Measurements from ENCODE around the gene SLC38A7. TPM values are rescaled to one million over a fixed set of nuclear protein-coding genes. Genes with fewer than 3 reads are reported as not detected.
A peak's percentile ranks its signal among the peaks of the same experiment; 100 is the strongest.

SLC38A7 gene
- total and polyA plus RNA-seq, 7 experiments from 2014 or later, result 3.4 to 16.8 (median 12.6) TPM

DNA sequence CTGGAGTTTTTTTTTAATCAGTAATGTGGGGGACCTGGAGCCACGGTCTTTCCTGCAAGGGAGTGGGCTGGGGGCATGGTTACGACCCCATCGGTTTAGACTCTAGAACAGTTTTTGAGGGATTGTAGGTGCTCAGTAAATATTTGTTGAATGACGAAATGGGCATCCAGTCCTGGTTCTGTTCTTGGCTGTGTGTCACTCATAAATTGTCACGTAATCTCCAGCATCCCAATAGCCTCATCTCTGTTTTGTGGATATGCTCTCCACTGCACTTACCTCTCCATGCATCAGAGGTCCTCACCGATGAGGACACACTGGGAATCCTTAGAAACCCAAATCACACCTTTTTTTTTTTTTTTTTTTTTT is 497 bp upstream of the SLC38A7 start:
- H3K9me3 Mint-ChIP-seq, result no peaks in the 10 kb centered on the region
- H3K27ac Mint-ChIP-seq, result peak overlapping the region in 6 of 9 donors; percentile 52 to 91 (median 87)
- H3K4me3 Mint-ChIP-seq, result peak overlapping the region; percentile 86 to 95 (median 91)
- ATAC-seq, result no peak
- peaks cover 0 to 11% (median 0%) of the 10 kb centered on the region in 5 donors for H3K36me3 Mint-ChIP-seq
- CTCF ChIA-PET, result interaction anchor here (0.5 to 0.6 kb wide), 2 partner anchors 46 to 51 kb away, joined by 3 read pairs; no protein-coding TSS in a partner anchor
- H3K4me1 ChIP-seq (ENCODE audit: control insufficient read depth in 2 of 2, insufficient read depth in 2 of 2, low read length in 2 of 2), result peaks cover 12 to 20% of the 10 kb centered on the region in 2 donors
- POLR2A ChIA-PET, result interaction anchor here (0.6 kb wide), 1 partner anchor 13 kb away, joined by 3 read pairs; no protein-coding TSS in a partner anchor
- DNase-seq, result no peak
- peak overlapping the region; percentile 78 for H3K4me3 ChIP-seq (ENCODE audit: low read length)
- H3K9me3 ChIP-seq (ENCODE audit: control insufficient read depth in 2 of 3, low read length in 3 of 3), result no peaks in the 10 kb centered on the region
- H3K4me1 Mint-ChIP-seq, result peaks cover 6 to 27% (median 22%) of the 10 kb centered on the region in 7 donors
- H3K27ac ChIP-seq (ENCODE audit: low read depth, low read length), result peak overlapping the region; percentile 71
- peaks cover 0 to 4% (median 0%) of the 10 kb centered on the region in 3 experiments for H3K36me3 ChIP-seq (ENCODE audit: control insufficient read depth in 2 of 3, insufficient read depth in 3 of 3, low read length in 3 of 3)
- intact Hi-C loops (cut with micrococcal nuclease), result loop anchor here in 1 of 2 donors (2.0 kb wide), 1 partner anchor 72 kb away; no protein-coding TSS in a partner anchor
- peaks cover 0 to 10% (median 0%) of the 10 kb centered on the region in 5 donors for H3K27me3 Mint-ChIP-seq
- no peaks in the 10 kb centered on the region for H3K27me3 ChIP-seq (ENCODE audit: control insufficient read depth in 2 of 2, insufficient read depth in 2 of 2, low read length in 2 of 2)

DNA sequence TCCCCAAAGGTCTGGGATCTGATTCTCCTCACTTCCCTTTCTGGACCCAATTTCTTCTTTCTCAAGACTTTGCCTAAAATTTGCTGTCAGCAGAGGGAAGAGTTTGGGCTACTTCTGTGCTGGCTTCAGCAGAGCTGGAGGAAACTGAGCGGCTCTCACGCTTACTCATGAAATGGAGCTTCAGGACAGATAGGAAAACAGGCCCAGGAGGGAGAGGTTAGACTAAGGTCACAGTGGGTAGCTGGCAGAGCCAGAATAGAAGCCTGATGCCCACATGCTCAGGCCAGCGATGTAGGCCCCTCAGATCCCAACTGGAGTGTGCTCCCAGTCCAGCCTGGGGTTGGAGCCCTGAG is 593 bp downstream of the SLC38A7 start:
- H3K27ac Mint-ChIP-seq, result peak overlapping the region; percentile 31 to 91 (median 84)
- peak overlapping the region; percentile 71 for H3K27ac ChIP-seq (ENCODE audit: low read depth, low read length)
- H3K4me1 Mint-ChIP-seq, result peaks cover 6 to 27% (median 22%) of the 10 kb centered on the region in 7 donors
- H3K27me3 ChIP-seq (ENCODE audit: control insufficient read depth in 2 of 2, insufficient read depth in 2 of 2, low read length in 2 of 2), result no peaks in the 10 kb centered on the region
- H3K9me3 ChIP-seq (ENCODE audit: control insufficient read depth in 2 of 3, low read length in 3 of 3), result no peaks in the 10 kb centered on the region
- peaks cover 12 to 20% of the 10 kb centered on the region in 2 donors for H3K4me1 ChIP-seq (ENCODE audit: control insufficient read depth in 2 of 2, insufficient read depth in 2 of 2, low read length in 2 of 2)
- ATAC-seq, result peak; percentile 12
- H3K9me3 Mint-ChIP-seq, result no peaks in the 10 kb centered on the region
- H3K36me3 Mint-ChIP-seq, result peaks cover 0 to 15% (median 0%) of the 10 kb centered on the region in 5 donors
- POLR2A ChIA-PET, result interaction anchor here (0.6 to 0.9 kb wide), 3 partner anchors 59 to 1357 kb away, joined by 3 read pairs; no protein-coding TSS in a partner anchor
- DNase-seq, result no peak
- H3K4me3 ChIP-seq (ENCODE audit: low read length), result peak overlapping the region; percentile 78
- peaks cover 0 to 4% (median 0%) of the 10 kb centered on the region in 3 experiments for H3K36me3 ChIP-seq (ENCODE audit: control insufficient read depth in 2 of 3, insufficient read depth in 3 of 3, low read length in 3 of 3)
- intact Hi-C loops (cut with micrococcal nuclease), result loop anchor here (1.0 to 5.0 kb wide), 6 partner anchors 50 to 292 kb away; partner anchors contain the start of genes GINS3 (in 2 of the 2), GOT2 (in 2 of the 2) and SETD6 (in 1 of the 2)
- peak overlapping the region; percentile 86 to 95 (median 91) for H3K4me3 Mint-ChIP-seq
- H3K27me3 Mint-ChIP-seq, result peaks cover 0 to 3% (median 0%) of the 10 kb centered on the region in 5 donors
- CTCF ChIA-PET, result interaction anchor here (1.3 kb wide), 1 partner anchor 72 kb away, joined by 3 read pairs; no protein-coding TSS in a partner anchor

DNA sequence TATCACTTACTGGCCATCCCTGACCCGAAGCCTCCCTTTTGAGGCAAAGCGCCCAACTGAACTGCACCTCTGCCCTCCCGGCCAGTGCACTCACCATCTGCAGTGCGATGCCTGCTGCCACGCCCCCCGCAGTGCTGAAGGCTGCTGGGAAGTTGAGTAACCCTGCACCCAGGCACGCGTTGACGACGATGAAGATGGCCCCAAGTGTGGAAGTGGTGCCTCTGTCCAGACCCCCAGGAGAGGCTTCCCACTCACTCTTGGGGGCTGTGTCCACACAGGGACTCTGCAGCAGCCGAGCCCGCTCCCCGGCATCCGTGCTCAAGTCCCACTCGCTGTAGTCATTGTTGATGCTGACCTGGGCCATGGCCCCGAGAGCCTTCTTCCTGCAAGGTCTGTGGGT is 4.8 kb downstream of the SLC38A7 start:
- H3K9me3 Mint-ChIP-seq, result no peaks in the 10 kb centered on the region
- DNase-seq, result no peak
- peaks cover 0 to 24% (median 2%) of the 10 kb centered on the region in 5 donors for H3K36me3 Mint-ChIP-seq
- Histone ChIP-seq H3K4me3 (ENCODE audit: low read length) (no peak overlapping the region), H3K27me3 (ENCODE audit: control insufficient read depth in 2 of 2, insufficient read depth in 2 of 2, low read length in 2 of 2) (no peaks in the 10 kb centered on the region), H3K36me3 (ENCODE audit: control insufficient read depth in 2 of 3, insufficient read depth in 3 of 3, low read length in 3 of 3) (peaks cover 0 to 25% (median 0%) of the 10 kb centered on the region in 3 experiments), H3K27ac (ENCODE audit: low read depth, low read length) (no peak overlapping the region), H3K4me1 (ENCODE audit: control insufficient read depth in 2 of 2, insufficient read depth in 2 of 2, low read length in 2 of 2) (peaks cover 8 to 17% of the 10 kb centered on the region in 2 donors), H3K9me3 (ENCODE audit: control insufficient read depth in 2 of 3, low read length in 3 of 3) (no peaks in the 10 kb centered on the region)
- H3K4me3 Mint-ChIP-seq, result no peak overlapping the region
- no peak for ATAC-seq
- intact Hi-C loops (cut with micrococcal nuclease), result loop anchor here in 1 of 2 donors (5.0 kb wide), 1 partner anchor 78 kb away; no protein-coding TSS in a partner anchor
- no peaks in the 10 kb centered on the region for H3K27me3 Mint-ChIP-seq
- H3K27ac Mint-ChIP-seq, result no peak overlapping the region
- ChIA-PET POLR2A (no interaction called here), CTCF (no interaction called here)
- H3K4me1 Mint-ChIP-seq, result peaks cover 6 to 25% (median 18%) of the 10 kb centered on the region in 7 donors

DNA sequence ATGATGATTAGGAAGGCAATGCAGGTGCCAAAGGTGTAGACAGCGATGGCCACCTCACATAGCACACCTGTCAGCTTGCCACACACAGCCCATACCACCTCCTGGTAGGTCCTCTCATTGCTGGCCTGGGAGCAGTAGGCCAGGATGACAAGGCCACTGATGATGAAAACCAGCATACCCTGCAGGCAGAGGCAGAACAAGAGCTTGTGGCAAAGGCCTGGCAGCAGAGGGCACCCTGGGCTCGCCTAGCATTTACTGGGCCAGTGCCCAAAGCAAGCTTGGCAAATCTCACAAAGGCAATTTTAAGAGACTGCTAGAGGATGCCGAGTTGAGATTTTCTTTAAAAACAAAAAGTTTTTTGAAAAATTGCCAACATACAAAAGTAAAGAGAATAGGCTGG is 5.9 kb downstream of the SLC38A7 start:
- intact Hi-C loops (cut with micrococcal nuclease), result no loop called here

DNA sequence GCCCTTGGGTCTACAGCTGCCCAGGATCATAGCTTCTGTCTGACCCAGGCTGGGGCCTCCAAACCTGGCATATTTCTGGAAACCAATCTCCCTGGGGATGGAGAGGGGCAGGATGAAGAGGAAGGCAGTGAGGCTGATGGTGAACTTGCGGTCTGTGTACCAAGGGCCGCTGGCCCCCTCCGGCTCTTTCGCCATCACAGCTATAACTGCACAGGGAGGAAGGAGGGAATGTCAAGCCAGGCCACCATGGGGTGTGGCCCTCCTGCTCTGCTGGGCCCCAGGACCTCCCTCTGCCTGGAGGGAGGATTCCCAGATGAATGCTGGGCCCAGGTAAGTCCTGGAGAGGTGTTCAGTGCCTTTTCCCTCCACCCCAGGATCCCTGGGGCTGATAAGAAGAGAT is 6.3 kb downstream of the SLC38A7 start:
- Mint-ChIP-seq H3K4me1 (peaks cover 0 to 12% (median 7%) of the 10 kb centered on the region in 7 donors), H3K27me3 (no peaks in the 10 kb centered on the region), H3K27ac (no peak overlapping the region), H3K4me3 (no peak overlapping the region), H3K36me3 (peaks cover 0 to 25% (median 2%) of the 10 kb centered on the region in 5 donors), H3K9me3 (no peaks in the 10 kb centered on the region)
- DNase-seq (no peak), ATAC-seq (no peak)
- peaks cover 0 to 21% (median 0%) of the 10 kb centered on the region in 3 experiments for H3K36me3 ChIP-seq (ENCODE audit: control insufficient read depth in 2 of 3, insufficient read depth in 3 of 3, low read length in 3 of 3)
- ChIA-PET POLR2A (interaction anchor here (0.6 to 1.1 kb wide), 2 partner anchors 33 to 1499 kb away, joined by 3 to 4 read pairs; no protein-coding TSS in a partner anchor), CTCF (interaction anchor here (0.8 kb wide), 1 partner anchor 18 kb away, joined by 4 read pairs; no protein-coding TSS in a partner anchor)
- peaks cover 0 to 5% of the 10 kb centered on the region in 2 donors for H3K4me1 ChIP-seq (ENCODE audit: control insufficient read depth in 2 of 2, insufficient read depth in 2 of 2, low read length in 2 of 2)
- no peak overlapping the region for H3K27ac ChIP-seq (ENCODE audit: low read depth, low read length)
- H3K9me3 ChIP-seq (ENCODE audit: control insufficient read depth in 2 of 3, low read length in 3 of 3), result no peaks in the 10 kb centered on the region
- no peaks in the 10 kb centered on the region for H3K27me3 ChIP-seq (ENCODE audit: control insufficient read depth in 2 of 2, insufficient read depth in 2 of 2, low read length in 2 of 2)
- no peak overlapping the region for H3K4me3 ChIP-seq (ENCODE audit: low read length)
- intact Hi-C loops (cut with micrococcal nuclease), result no loop called here

More for the DNA sequence above, 5.9 kb downstream of the SLC38A7 start:
- ChIA-PET POLR2A (interaction anchor here (0.6 to 1.1 kb wide), 2 partner anchors 33 to 1500 kb away, joined by 3 to 4 read pairs; no protein-coding TSS in a partner anchor), CTCF (no interaction called here)
- Mint-ChIP-seq H3K36me3 (peaks cover 0 to 25% (median 2%) of the 10 kb centered on the region in 5 donors), H3K27ac (no peak overlapping the region), H3K4me3 (no peak overlapping the region), H3K27me3 (no peaks in the 10 kb centered on the region), H3K4me1 (peaks cover 2 to 16% (median 12%) of the 10 kb centered on the region in 7 donors), H3K9me3 (no peaks in the 10 kb centered on the region)
- Histone ChIP-seq H3K4me3 (ENCODE audit: low read length) (no peak overlapping the region), H3K36me3 (ENCODE audit: control insufficient read depth in 2 of 3, insufficient read depth in 3 of 3, low read length in 3 of 3) (peaks cover 0 to 21% (median 0%) of the 10 kb centered on the region in 3 experiments), H3K27me3 (ENCODE audit: control insufficient read depth in 2 of 2, insufficient read depth in 2 of 2, low read length in 2 of 2) (no peaks in the 10 kb centered on the region), H3K9me3 (ENCODE audit: control insufficient read depth in 2 of 3, low read length in 3 of 3) (no peaks in the 10 kb centered on the region), H3K27ac (ENCODE audit: low read depth, low read length) (no peak overlapping the region), H3K4me1 (ENCODE audit: control insufficient read depth in 2 of 2, insufficient read depth in 2 of 2, low read length in 2 of 2) (peaks cover under 1 to 9% of the 10 kb centered on the region in 2 donors)
- ATAC-seq (no peak), DNase-seq (no peak)

DNA sequence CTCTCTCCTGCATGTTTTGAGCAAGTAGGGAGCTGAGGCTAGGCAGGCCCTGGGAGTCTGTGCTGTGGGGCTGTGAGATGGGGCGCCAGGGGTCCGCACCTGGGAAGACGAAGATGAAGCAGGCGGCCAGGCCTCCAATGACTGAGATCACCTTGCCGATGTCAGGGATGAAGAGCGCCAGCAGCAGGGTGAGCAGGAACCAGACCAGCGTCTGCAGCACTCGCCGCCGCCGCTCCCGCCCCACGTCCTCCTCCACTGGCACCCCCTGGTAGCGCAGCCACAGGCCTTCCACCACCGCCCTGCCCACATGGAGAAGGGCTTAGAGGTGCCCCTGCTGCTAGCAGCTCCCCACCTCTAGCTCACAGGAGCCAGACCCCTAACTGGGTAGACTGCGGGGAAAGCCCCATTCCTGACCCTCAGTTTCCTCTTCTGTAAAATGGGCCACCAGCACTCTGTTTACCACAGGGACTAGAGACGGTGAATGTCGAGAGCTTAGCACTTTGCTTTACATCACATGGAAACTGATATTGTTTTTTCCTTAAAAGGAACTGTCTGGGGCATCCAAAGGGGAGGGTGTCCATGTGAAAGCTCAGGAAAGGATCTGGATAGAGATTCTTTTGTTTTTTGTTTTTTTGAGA is 13.5 kb downstream of the SLC38A7 start:
- ChIA-PET POLR2A (interaction anchor here (1.3 kb wide), 1 partner anchor 14 kb away, joined by 3 read pairs; the partner anchor contains the start of gene SLC38A7), CTCF (no interaction called here)
- Mint-ChIP-seq H3K27ac (peak overlapping the region in 1 of 9 donors; percentile 63), H3K36me3 (peaks cover 2 to 42% (median 16%) of the 10 kb centered on the region in 5 donors), H3K27me3 (no peaks in the 10 kb centered on the region), H3K4me3 (no peak overlapping the region), H3K9me3 (no peaks in the 10 kb centered on the region), H3K4me1 (peaks cover 0 to 1% (median 0%) of the 10 kb centered on the region in 7 donors)
- Histone ChIP-seq H3K27ac (ENCODE audit: low read depth, low read length) (no peak overlapping the region), H3K27me3 (ENCODE audit: control insufficient read depth in 2 of 2, insufficient read depth in 2 of 2, low read length in 2 of 2) (no peaks in the 10 kb centered on the region), H3K36me3 (ENCODE audit: control insufficient read depth in 2 of 3, insufficient read depth in 3 of 3, low read length in 3 of 3) (peaks cover 0 to 22% (median 0%) of the 10 kb centered on the region in 3 experiments), H3K9me3 (ENCODE audit: control insufficient read depth in 2 of 3, low read length in 3 of 3) (no peaks in the 10 kb centered on the region), H3K4me1 (ENCODE audit: control insufficient read depth in 2 of 2, insufficient read depth in 2 of 2, low read length in 2 of 2) (no peaks in the 10 kb centered on the region), H3K4me3 (ENCODE audit: low read length) (no peak overlapping the region)
- intact Hi-C loops (cut with micrococcal nuclease), result no loop called here
- ATAC-seq, result no peak
- DNase-seq, result no peak
